ENCODE data around the gene NACC2. TPM values are rescaled to one million over a fixed set of nuclear protein-coding genes. Genes with fewer than 3 reads are reported as not detected.

The NACC2 gene
- polyA plus RNA-seq, 1 of the 3 experiments (the other 2 are of a cell fraction), result 22.1 TPM

- no peak for TF ChIP-seq ZBTB33 (IDR thresholded peaks at IDR 0.05; ENCODE audit: borderline replicate concordance, low read depth)
- TF ChIP-seq CTCF (IDR thresholded peaks at IDR 0.05), result no peak
- no peak for TF ChIP-seq YY1 (IDR thresholded peaks at IDR 0.05; ENCODE audit: low read depth)
- TF ChIP-seq PBX3 (IDR thresholded peaks at IDR 0.05), result no peak
- no peak for TF ChIP-seq GABPA (IDR thresholded peaks at IDR 0.05; ENCODE audit: low read depth)
- TF ChIP-seq RAD21 (IDR thresholded peaks at IDR 0.05; ENCODE audit: low read length), result no peak
- TF ChIP-seq JUND (IDR thresholded peaks at IDR 0.05), result no peak
- TF ChIP-seq RFX5 (IDR thresholded peaks at IDR 0.05; ENCODE audit: low read length), result no peak
- no peak for TF ChIP-seq SIN3A (IDR thresholded peaks at IDR 0.05; ENCODE audit: borderline replicate concordance, low read depth, low read length)
- TF ChIP-seq TAF1 (IDR thresholded peaks at IDR 0.05; ENCODE audit: borderline replicate concordance, low read depth, low read length), result no peak
- TF ChIP-seq RCOR1 (IDR thresholded peaks at IDR 0.05; ENCODE audit: low read length), result no peak
- no peak for TF ChIP-seq FOXJ3 (CRISPR knock-in tag; IDR thresholded peaks at IDR 0.05)
- no peak for TF ChIP-seq NFIC (IDR thresholded peaks at IDR 0.05; ENCODE audit: borderline replicate concordance)
- TF ChIP-seq EZH2phosphoT487 (IDR thresholded peaks at IDR 0.05; ENCODE audit: borderline replicate concordance, low read depth), result no peak
- TF ChIP-seq FOSL2 (IDR thresholded peaks at IDR 0.05; ENCODE audit: borderline replicate concordance, low read depth), result no peak
- Histone ChIP-seq H3K27me3 (ENCODE audit: insufficient read depth) (no peaks in the 10 kb centered on the region), H3K9me2 (no peaks in the 10 kb centered on the region), H3F3A (replicated peaks; ENCODE audit: insufficient read depth) (peaks cover 5% of the 10 kb centered on the region), H3K4me1 (ENCODE audit: control insufficient read depth in 1 of 2, insufficient read depth in 2 of 2, low read depth in 1 of 2, low read length in 1 of 2) (peaks cover 9 to 17% of the 10 kb centered on the region in 2 experiments; a peak in 2 of 4 replicates), H3K27ac (ENCODE audit: low read depth in 2 of 2, low read length in 1 of 2) (no peak overlapping the region), H4K20me1 (ENCODE audit: insufficient read depth) (peaks cover 12% of the 10 kb centered on the region), H2AFZ (ENCODE audit: low read depth) (no peak overlapping the region), H3K4me3 (ENCODE audit: low read depth in 2 of 2, low read length in 1 of 2) (no peak overlapping the region), H3K4me2 (no peak overlapping the region), H3K9me3 (no peaks in the 10 kb centered on the region), H3K9ac (no peak overlapping the region), H3K79me2 (ENCODE audit: insufficient read depth) (peaks cover 5% of the 10 kb centered on the region; the same call in 1 of the 2 replicates), H3K36me3 (replicated peaks in 1 of 2; ENCODE audit: control insufficient read depth in 1 of 2, insufficient read depth in 2 of 2, low read length in 1 of 2) (peaks cover 0 to 8% of the 10 kb centered on the region in 2 experiments)
- WGBS (ENCODE audit: low lambda C conversion rate), result no CpG with 5 or more reads among the region's 7 CpGs
- ChIA-PET POLR2A (interaction anchor here (0.7 kb wide), 1 partner anchor 257 kb away, joined by 4 read pairs; no protein-coding TSS in a partner anchor), CTCF (no interaction called here)
- no peak for DNase-seq
These were observed 88.9 kb downstream of the NACC2 start for GRCh38 chr9:136006169-136006568.
